GM12878 (cell line): Measurements from ENCODE around the gene FAM20B. TPM values are rescaled to one million over a fixed set of nuclear protein-coding genes. Genes with fewer than 3 reads are reported as not detected.

Experiments
- ATAC-seq: fragments of 200-7000 bp; cut with Tn5 transposase; 3 replicates; pipeline ENCODE4 v1.9.1; 2020; ENCODE audit warnings: mild to moderate bottlenecking, moderate library complexity
- BruUV-seq: library from RNA; stranded (reverse); fragments of 400-500 nt; replicated peaks from 2 replicates; lab custom pipeline; 2021; lab: Mats Ljungman, UMichigan
- CTCF ChIA-PET: fragments of 300-600 bp; sonication (Branson Sonifier 250); formaldehyde crosslinking; extraction: SDS; loops from one replicate; lab custom pipeline; 2021; ENCODE audit warnings: inconsistent platforms; lab: Yijun Ruan, JAX
- POLR2A ChIA-PET: fragments of 350-600 bp; formaldehyde crosslinking; extraction: SDS; loops from one replicate; lab custom pipeline; 2021; ENCODE audit warnings: inconsistent platforms; lab: Charles Lee
- RAD21 ChIA-PET: fragments of 300-600 bp; sonication (Branson Sonifier 250); formaldehyde crosslinking; loops from one replicate; lab custom pipeline; 2023; ENCODE audit warnings: antibody characterized with exemption; ENCODE audit not compliant: unreplicated experiment; lab: Charles Lee
- SMC1A ChIA-PET: fragments of 300-600 bp; sonication (Branson Sonifier 250); formaldehyde crosslinking; loops from one replicate; lab custom pipeline; 2023; ENCODE audit not compliant: unreplicated experiment, uncharacterized antibody; lab: Charles Lee
- DNase-seq: peaks from one replicate; pipeline ENCODE4 v3.0.0-alpha.2; 2011; ENCODE audit warnings: low read depth, low spot score
- FAIRE-seq: peaks from 3 replicates; lab custom pipeline; 2011; peaks lifted over from hg19 to GRCh38; lab: Jason Lieb, UNC
- H2AFZ ChIP-seq: 2 replicates; pipeline ENCODE4 v1.6.0; 2011; ENCODE audit warnings: low read depth, low read length, control low read depth; ENCODE audit not compliant: control insufficient read depth
- H3K27ac ChIP-seq: 2 replicates; pipeline ENCODE4 v1.5.1; 2011; ENCODE audit warnings: control low read depth; ENCODE audit not compliant: control insufficient read depth, insufficient read depth
- H3K27me3 ChIP-seq, 2 experiments: replicated peaks in 1 of 2; 2 replicates each; pipeline versions ENCODE4 v1.6.0 to v1.6.1; 2011; ENCODE audit warnings: low read length in 1 of 2; ENCODE audit not compliant: control insufficient read depth in 2 of 2, insufficient read depth in 2 of 2
- H3K36me3 ChIP-seq, 2 experiments: 2 replicates each; pipeline ENCODE4 v1.5.1; 2011; ENCODE audit warnings: low read length in 1 of 2; ENCODE audit not compliant: control insufficient read depth in 2 of 2, insufficient read depth in 2 of 2
- H3K4me1 ChIP-seq: 2 replicates; pipeline ENCODE4 v1.6.1; 2011; ENCODE audit warnings: mild to moderate bottlenecking, low read length, moderate library complexity, mixed read lengths; ENCODE audit not compliant: control insufficient read depth, insufficient read depth
- H3K4me2 ChIP-seq: 2 replicates; pipeline ENCODE4 v1.6.0; 2011; ENCODE audit warnings: control low read depth; ENCODE audit not compliant: control insufficient read depth, insufficient read depth
- H3K4me3 ChIP-seq: fragments of 200-600 bp; sonication (generic); 2 replicates; pipeline ENCODE4 v1.5.1; 2016
- H3K79me2 ChIP-seq: 2 replicates; pipeline ENCODE4 v1.6.0; 2011; ENCODE audit warnings: low read length; ENCODE audit not compliant: control insufficient read depth, insufficient read depth
- H3K9ac ChIP-seq: 2 replicates; pipeline ENCODE4 v1.8.0; 2011; ENCODE audit warnings: low read length, control low read depth, mixed read lengths; ENCODE audit not compliant: control insufficient read depth, insufficient read depth
- H3K9me3 ChIP-seq: replicated peaks from 3 replicates; pipeline ENCODE4 v1.5.1; 2011; ENCODE audit warnings: mild to moderate bottlenecking, low read length; ENCODE audit not compliant: control insufficient read depth, insufficient read depth
- H4K20me1 ChIP-seq: 2 replicates; pipeline ENCODE4 v1.6.0; 2011; ENCODE audit not compliant: control insufficient read depth, insufficient read depth
- BCL11A ChIP-seq: IDR thresholded peaks from 2 replicates; pipeline ENCODE4 v1.6.1; 2011; ENCODE audit warnings: low read depth, low read length
- CTCF ChIP-seq, 3 experiments: IDR thresholded peaks in 2 of 3; conservative IDR thresholded peaks in 1 of 3; 2 replicates each; pipeline ENCODE4 v1.5.1; 2011; ENCODE audit warnings: low read depth in 3 of 3, low read length in 3 of 3, mild to moderate bottlenecking in 3 of 3, control low read depth in 2 of 3, moderate library complexity in 2 of 3, inconsistent platforms in 1 of 3, mixed read lengths in 1 of 3; ENCODE audit not compliant: control insufficient read depth in 2 of 3, insufficient read depth in 1 of 3; ENCODE audit errors: extremely low read depth in 1 of 3
- ELK1 ChIP-seq: IDR thresholded peaks from 2 replicates; pipeline ENCODE4 v1.6.1; 2012; ENCODE audit warnings: low read depth, low read length, improper control_type of control experiment
- KAT2A ChIP-seq: conservative IDR thresholded peaks from 2 replicates; pipeline ENCODE4 v1.6.1; 2011; ENCODE audit warnings: low read depth, low read length; ENCODE audit not compliant: control insufficient read depth
- MAX ChIP-seq: IDR thresholded peaks from 2 replicates; pipeline ENCODE4 v1.6.1; 2012; ENCODE audit warnings: low read depth, low read length, improper control_type of control experiment
- MTA3 ChIP-seq: IDR thresholded peaks from 2 replicates; pipeline ENCODE4 v1.6.1; 2012; ENCODE audit warnings: low read length, inconsistent platforms, borderline replicate concordance
- NFXL1 ChIP-seq: fragments of 450-650 bp; IDR thresholded peaks from 2 replicates; pipeline ENCODE4 v1.6.1; 2017; ENCODE audit warnings: antibody characterized with exemption, mild to moderate bottlenecking, borderline replicate concordance
- NFYB ChIP-seq: IDR thresholded peaks from 2 replicates; pipeline ENCODE4 v1.6.1; 2011; ENCODE audit warnings: low read depth, mild to moderate bottlenecking, low read length, improper control_type of control experiment, moderate library complexity; ENCODE audit not compliant: insufficient read depth
- NKRF ChIP-seq: fragments of 450-650 bp; conservative IDR thresholded peaks from 2 replicates; pipeline ENCODE4 v1.6.1; 2017; ENCODE audit warnings: mild to moderate bottlenecking, moderate library complexity
- ZBTB40 ChIP-seq: fragments of 450-650 bp; IDR thresholded peaks from 2 replicates; pipeline ENCODE4 v1.6.1; 2016; ENCODE audit warnings: mild to moderate bottlenecking, moderate library complexity, borderline replicate concordance
- ZNF207 ChIP-seq: fragments of 450-650 bp; IDR thresholded peaks from 2 replicates; pipeline ENCODE4 v1.6.1; 2014; ENCODE audit warnings: antibody characterized with exemption, mild to moderate bottlenecking, borderline replicate concordance
- WGBS: methylation state at CpG from one replicate; pipeline ENCODE4 v1.1.6; 2016; ENCODE audit warnings: low lambda C conversion rate; ENCODE audit not compliant: insufficient replicate concordance, insufficient coverage; ENCODE audit errors: missing lambda C conversion rate; 5-methylcytosine and 5-hydroxymethylcytosine counted together
- in situ Hi-C: fragments of 300-500 bp; cut with MboI; formaldehyde crosslinking; loops from 9 replicates; pipeline ENCODE4 v1.14.3; 2018; ENCODE audit warnings: mixed read lengths
- intact Hi-C: fragments of 100-400 bp; cut with micrococcal nuclease; formaldehyde crosslinking; loops from one replicate; pipeline ENCODE4 v1.14.2; 2022; ENCODE audit not compliant: unreplicated experiment
- polyA plus RNA-seq, 11 experiments: library from polyadenylated mRNA; depleted of rRNA in 4 of 11; unstranded in 6 of 11; stranded (reverse) in 5 of 11; fragments of >200 nt; fragmentation: Nextera tagmentation in 4 of 11; fragmentation: Illumina TruSeq in 1 of 11; extraction: Ambion mirVana in 4 of 11; extraction: Trizol in 1 of 11; gene quantifications; 1 replicate in 1 of 11; 2 replicates in 10 of 11; pipeline versions ENCODE4 v1.2.1 to v1.2.3, GENCODE V29; 2011 to 2016; ENCODE audit warnings: inconsistent platforms in 2 of 11, missing spikeins in 2 of 11, low read depth in 1 of 11
- total RNA-seq, 4 experiments: library from RNA; depleted of rRNA in 3 of 4; stranded (reverse); fragments of >200 nt in 3 of 4; fragmentation: Illumina TruSeq in 1 of 4; extraction: Trizol in 1 of 4; gene quantifications; 2 replicates each; pipeline versions ENCODE4 v1.2.1 to v1.2.3, GENCODE V29; 2013 to 2021

The FAM20B gene
- total and polyA plus RNA-seq, 10 of the 15 experiments (the other 5 are each of a cell fraction or from before 2014, with no cell fraction given): 2.4 to 25.6 (median 12.8) TPM

- Histone ChIP-seq H3K4me3 (peak overlapping the region; percentile 72), H3K9me3 (no peaks in the 10 kb centered on the region), H3K4me2 (peak overlapping the region; percentile 98), H3K27me3 (no peaks in the 10 kb centered on the region), H3K79me2 (peaks cover 44% of the 10 kb centered on the region), H3K4me1 (peaks cover 25% of the 10 kb centered on the region), H2AFZ (peak overlapping the region; percentile 82), H4K20me1 (no peaks in the 10 kb centered on the region), H3K9ac (peak overlapping the region; percentile 93), H3K36me3 (no peaks in the 10 kb centered on the region), H3K27ac (peak overlapping the region; percentile 81)
- ATAC-seq (peak; percentile 82), FAIRE-seq (no peak), DNase-seq (no peak)
- POLR2A ChIA-PET: interaction anchor here (0.6 kb wide), 1 partner anchor 265 kb away, joined by 3 read pairs; no protein-coding TSS in a partner anchor
- in situ Hi-C loops (no loop called here), intact Hi-C loops (loop anchor here (5.0 to 10.0 kb wide), 3 partner anchors 56 to 361 kb away; partner anchors contain the start of genes AXDND1 and TOR3A)
- SMC1A ChIA-PET: interaction anchor here (1.9 to 4.3 kb wide), 2 partner anchors 13 to 55 kb away, joined by 8 to 30 read pairs; partner anchors contain the start of gene TOR3A
- CTCF ChIA-PET: interaction anchor here (2.1 kb wide), 1 partner anchor 54 kb away, joined by 6 read pairs; no protein-coding TSS in a partner anchor
- BruUV-seq: no TSS peak
- 1% methylated on average over 49 of the region's 110 CpGs for WGBS
- RAD21 ChIA-PET: interaction anchor here (1.5 to 2.3 kb wide), 3 partner anchors 10 to 57 kb away, joined by 5 to 10 read pairs (median 7); partner anchors contain the start of gene TOR3A
- TF ChIP-seq ZBTB40: no peak
- no peak for TF ChIP-seq NFYB
- no peak for TF ChIP-seq ZNF207
- TF ChIP-seq CTCF (IDR thresholded peaks at IDR 0.05 in 2 of 3, conservative IDR thresholded peaks at IDR 0.05 in 1 of 3; ENCODE audit: control insufficient read depth in 2 of 3, extremely low read depth in 1 of 3, insufficient read depth in 1 of 3, low read depth in 3 of 3, low read length in 3 of 3): no peak
- no peak for TF ChIP-seq BCL11A
- TF ChIP-seq NFXL1: no peak
- no peak for TF ChIP-seq MTA3
- no peak for TF ChIP-seq ELK1
- TF ChIP-seq KAT2A: no peak
- TF ChIP-seq NKRF: peak; percentile 71
- TF ChIP-seq MAX: peak; percentile 63; the same call in 1 of the 2 replicates
Observed at GRCh38 chr1:179025975-179026812, 500 bp downstream of the FAM20B start.
